Measurements from ENCODE around the gene VPS39.

VPS39 gene

DNA sequence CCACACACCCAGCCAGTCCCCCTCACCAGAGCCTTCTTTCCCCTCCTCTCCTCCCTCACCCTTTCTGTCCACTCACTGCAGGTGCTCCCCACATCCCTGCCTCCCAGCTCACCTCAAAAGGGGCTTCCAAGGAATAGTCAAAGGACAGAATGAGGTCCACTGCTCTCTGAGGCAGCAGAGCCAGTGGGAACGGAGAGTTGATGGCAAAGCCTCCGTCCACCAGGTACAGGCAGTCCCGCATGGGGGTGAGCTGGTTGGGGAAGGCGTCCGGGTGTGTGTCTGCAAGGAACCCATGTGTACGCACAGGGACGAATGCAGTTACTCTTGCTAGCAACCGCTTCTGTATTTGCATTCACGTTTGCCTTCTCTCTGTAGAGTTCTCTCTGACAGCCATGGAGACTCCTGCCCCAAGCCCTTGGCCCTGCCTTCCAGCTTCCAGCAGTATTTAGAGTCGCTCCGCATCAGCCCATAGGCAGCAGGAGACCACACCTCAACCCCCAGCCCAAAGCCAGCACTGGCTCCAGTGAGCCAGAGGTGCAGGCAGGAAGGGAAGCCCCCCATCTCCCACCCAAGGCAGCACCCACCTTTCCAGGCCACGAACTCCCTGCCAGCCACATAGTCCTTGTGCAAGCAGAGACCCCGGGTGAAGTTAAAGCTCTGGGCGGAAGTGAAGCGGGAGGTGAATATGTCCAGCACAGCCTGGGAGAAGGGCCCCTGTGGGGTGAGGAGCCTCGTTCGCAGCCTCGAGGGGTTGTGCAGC lies 64.1 kb downstream of the VPS39 start:
- Histone ChIP-seq H3K36me3 (ENCODE audit: control insufficient read depth, insufficient read depth, low read length) (no peaks in the 10 kb centered on the region), H3K79me2 (no peaks in the 10 kb centered on the region), H3K9me3 (ENCODE audit: control insufficient read depth, low read length) (no peaks in the 10 kb centered on the region), H3K9ac (no peak overlapping the region), H3K27ac (no peak overlapping the region), H3K27me3 (ENCODE audit: control insufficient read depth, insufficient read depth, low read length) (no peaks in the 10 kb centered on the region), H3K4me1 (no peaks in the 10 kb centered on the region), H3K4me3 (ENCODE audit: low read depth, low read length) (no peak overlapping the region), H3K4me2 (ENCODE audit: low read length) (no peak overlapping the region), H2AFZ (no peak overlapping the region)
- TF ChIP-seq, protein P1, sequence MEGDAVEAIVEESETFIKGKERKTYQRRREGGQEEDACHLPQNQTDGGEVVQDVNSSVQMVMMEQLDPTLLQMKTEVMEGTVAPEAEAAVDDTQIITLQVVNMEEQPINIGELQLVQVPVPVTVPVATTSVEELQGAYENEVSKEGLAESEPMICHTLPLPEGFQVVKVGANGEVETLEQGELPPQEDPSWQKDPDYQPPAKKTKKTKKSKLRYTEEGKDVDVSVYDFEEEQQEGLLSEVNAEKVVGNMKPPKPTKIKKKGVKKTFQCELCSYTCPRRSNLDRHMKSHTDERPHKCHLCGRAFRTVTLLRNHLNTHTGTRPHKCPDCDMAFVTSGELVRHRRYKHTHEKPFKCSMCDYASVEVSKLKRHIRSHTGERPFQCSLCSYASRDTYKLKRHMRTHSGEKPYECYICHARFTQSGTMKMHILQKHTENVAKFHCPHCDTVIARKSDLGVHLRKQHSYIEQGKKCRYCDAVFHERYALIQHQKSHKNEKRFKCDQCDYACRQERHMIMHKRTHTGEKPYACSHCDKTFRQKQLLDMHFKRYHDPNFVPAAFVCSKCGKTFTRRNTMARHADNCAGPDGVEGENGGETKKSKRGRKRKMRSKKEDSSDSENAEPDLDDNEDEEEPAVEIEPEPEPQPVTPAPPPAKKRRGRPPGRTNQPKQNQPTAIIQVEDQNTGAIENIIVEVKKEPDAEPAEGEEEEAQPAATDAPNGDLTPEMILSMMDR (IDR thresholded peaks at IDR 0.05): no peak

DNA sequence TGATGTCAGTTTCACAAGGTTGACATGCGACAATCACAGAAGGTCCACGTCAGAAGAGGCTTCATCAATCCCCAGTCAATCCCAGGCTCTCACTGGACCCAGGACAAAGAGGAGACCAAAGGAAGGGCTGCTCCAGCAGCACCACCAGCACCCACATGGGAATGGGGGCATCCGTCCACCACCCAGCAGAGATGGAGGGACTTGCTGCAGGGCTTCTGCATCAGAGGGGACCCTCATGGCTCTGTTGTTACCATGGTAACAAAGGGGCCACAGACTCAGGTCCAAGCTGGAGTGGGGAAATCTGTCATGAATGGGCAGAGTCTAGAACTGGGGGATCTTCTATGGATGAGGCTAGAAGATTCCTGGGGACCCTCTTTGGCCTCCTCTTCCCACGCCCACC lies 64.7 kb downstream of the VPS39 start:
- Histone ChIP-seq H3K9me3 (ENCODE audit: control insufficient read depth, low read length) (no peaks in the 10 kb centered on the region), H3K4me2 (ENCODE audit: low read length) (no peak overlapping the region), H3K27ac (no peak overlapping the region), H3K79me2 (no peaks in the 10 kb centered on the region), H3K9ac (no peak overlapping the region), H3K4me3 (ENCODE audit: low read depth, low read length) (no peak overlapping the region), H3K27me3 (ENCODE audit: control insufficient read depth, insufficient read depth, low read length) (no peaks in the 10 kb centered on the region), H3K36me3 (ENCODE audit: control insufficient read depth, insufficient read depth, low read length) (no peaks in the 10 kb centered on the region), H3K4me1 (no peaks in the 10 kb centered on the region), H2AFZ (no peak overlapping the region)
- TF ChIP-seq, protein P1 (IDR thresholded peaks at IDR 0.05): no peak

DNA sequence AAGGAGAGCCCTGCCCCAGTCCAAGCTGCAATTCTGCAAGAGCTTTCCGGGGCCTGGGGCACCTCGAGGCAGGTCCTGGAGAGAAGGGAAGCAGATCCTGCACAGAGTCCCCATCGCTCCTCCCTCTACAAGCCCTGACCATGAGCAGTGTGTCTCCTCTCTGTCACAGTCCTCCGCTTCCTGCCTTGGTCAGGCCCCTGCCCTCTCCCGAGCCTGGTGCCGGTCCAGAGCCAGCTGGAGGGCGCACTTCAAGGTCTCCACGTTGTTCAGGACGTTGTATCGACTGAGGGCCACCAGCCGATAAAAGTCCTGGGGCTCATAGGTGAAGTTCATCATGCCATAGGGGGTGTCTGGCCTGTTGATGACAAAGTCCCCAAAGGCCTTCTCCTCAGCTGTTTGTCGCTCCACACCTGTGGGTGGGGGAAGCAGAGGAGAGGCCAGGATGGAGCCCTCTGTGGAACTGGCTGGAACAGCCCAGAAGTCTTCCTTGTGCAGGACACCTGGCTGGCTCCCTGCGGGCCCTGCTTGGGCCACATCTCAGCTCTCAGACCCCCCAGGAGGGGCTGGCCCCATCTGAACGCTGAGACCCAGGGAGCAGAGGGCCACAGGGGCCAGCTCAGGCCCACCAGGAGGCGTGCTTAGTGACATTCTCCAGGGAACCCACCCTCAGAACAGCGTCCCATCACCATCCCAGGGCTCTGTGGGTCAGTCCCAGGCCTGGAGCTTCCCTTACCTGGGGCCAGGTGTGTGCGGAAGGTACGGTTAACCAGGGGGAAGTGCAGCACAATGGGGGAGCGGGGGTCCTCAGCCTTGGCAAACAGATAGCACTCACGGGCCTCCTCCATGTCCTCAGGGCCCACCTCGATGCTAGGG lies 66.1 kb downstream of the VPS39 start:
- Histone ChIP-seq H3K4me2 (ENCODE audit: low read length) (no peak overlapping the region), H3K79me2 (no peaks in the 10 kb centered on the region), H3K27ac (no peak overlapping the region), H3K4me3 (ENCODE audit: low read depth, low read length) (no peak overlapping the region), H3K36me3 (ENCODE audit: control insufficient read depth, insufficient read depth, low read length) (no peaks in the 10 kb centered on the region), H3K4me1 (no peaks in the 10 kb centered on the region), H3K9ac (no peak overlapping the region), H3K27me3 (ENCODE audit: control insufficient read depth, insufficient read depth, low read length) (no peaks in the 10 kb centered on the region), H3K9me3 (ENCODE audit: control insufficient read depth, low read length) (no peaks in the 10 kb centered on the region), H2AFZ (no peak overlapping the region)
- TF ChIP-seq, protein P1 (IDR thresholded peaks at IDR 0.05): no peak

DNA sequence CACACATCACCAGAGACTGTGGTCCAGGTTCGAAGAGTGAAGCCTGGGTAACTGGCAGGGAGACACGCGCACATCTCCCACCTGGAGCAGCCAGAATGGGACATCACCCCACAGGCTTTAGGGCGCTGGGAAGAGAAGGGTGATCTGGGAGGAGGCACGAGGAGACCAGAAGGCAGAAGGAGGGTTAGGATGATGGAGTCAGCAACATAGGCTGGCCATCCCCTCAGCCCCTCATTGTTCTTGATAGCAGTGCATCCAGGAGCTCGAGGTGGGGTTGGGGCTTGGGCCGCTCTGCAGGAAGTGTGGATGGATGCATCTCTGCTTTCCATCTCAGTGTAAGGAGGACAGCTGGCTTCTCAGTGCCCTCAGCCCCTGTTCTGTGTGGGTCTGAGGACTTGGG lies 66.9 kb downstream of the VPS39 start:
- H2AFZ ChIP-seq: no peak overlapping the region

More for the DNA sequence above, 66.9 kb downstream of the VPS39 start:
- H3K27ac ChIP-seq: no peak overlapping the region
- no peak overlapping the region for H3K4me2 ChIP-seq (ENCODE audit: low read length)
- TF ChIP-seq, protein P1 (IDR thresholded peaks at IDR 0.05): no peak
- H3K4me1 ChIP-seq: no peaks in the 10 kb centered on the region
- H3K9ac ChIP-seq: no peak overlapping the region
- no peaks in the 10 kb centered on the region for H3K79me2 ChIP-seq
- H3K9me3 ChIP-seq (ENCODE audit: control insufficient read depth, low read length): no peaks in the 10 kb centered on the region
- H3K4me3 ChIP-seq (ENCODE audit: low read depth, low read length): no peak overlapping the region
- H3K27me3 ChIP-seq (ENCODE audit: control insufficient read depth, insufficient read depth, low read length): no peaks in the 10 kb centered on the region
- no peaks in the 10 kb centered on the region for H3K36me3 ChIP-seq (ENCODE audit: control insufficient read depth, insufficient read depth, low read length)

Measured in parathyroid adenoma (tissue), 2 donors.